ENCODE results near the gene KAZALD1.
A peak's percentile ranks its signal among the peaks of the same experiment; 100 is the strongest.
"Not testable (repeated sequence)": the region's sequence is repeated elsewhere in the genome, so short reads cannot be mapped to it uniquely, and the experiment has no call there.

The KAZALD1 gene

GRCh38 chr10:101031796-101032636 is 29.8 kb upstream of the KAZALD1 start:
- peaks cover 78% of the 10 kb centered on the region for H3K27me3 ChIP-seq (ENCODE audit: insufficient read depth, low read length)

DNA sequence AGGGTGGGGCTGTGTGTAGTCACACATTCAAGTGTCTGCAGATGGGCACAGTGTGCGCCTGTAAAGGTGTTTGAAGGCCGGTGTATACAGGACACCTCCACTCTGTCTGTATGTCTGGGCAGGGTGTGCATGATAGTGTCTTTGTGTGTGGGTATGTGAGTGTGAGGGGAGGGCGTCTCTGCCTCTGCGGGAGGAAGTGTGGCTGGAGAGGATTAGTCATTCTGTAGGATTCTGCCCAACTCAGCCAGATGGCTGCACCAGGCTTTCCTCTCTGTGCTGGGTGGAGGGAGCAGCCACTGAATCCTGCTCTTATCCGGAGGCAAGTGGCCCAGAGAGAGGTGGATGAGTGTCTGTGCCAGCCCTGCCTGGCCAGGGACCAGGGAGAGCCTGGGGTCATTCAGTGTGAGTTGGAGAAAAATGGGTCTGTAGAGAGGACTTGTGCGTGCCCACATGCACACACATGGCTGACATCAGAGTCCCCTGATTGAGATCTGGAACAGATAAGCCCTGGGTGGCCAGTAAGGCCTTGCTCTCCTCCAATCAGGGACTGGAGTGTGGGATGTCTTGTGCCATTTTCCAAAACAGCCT is 29.1 kb upstream of the KAZALD1 start:
- H3K9me3 ChIP-seq (ENCODE audit: insufficient read depth, low read depth, low read length), result no peaks in the 10 kb centered on the region
- H3K36me3 ChIP-seq (ENCODE audit: insufficient read depth, low read depth, low read length), result no peaks in the 10 kb centered on the region
- peak overlapping the region; percentile 77; the same call in 1 of the 2 replicates for H3K4me3 ChIP-seq (ENCODE audit: low read length)
- peaks cover 12% of the 10 kb centered on the region for H3K4me1 ChIP-seq (ENCODE audit: insufficient read depth, low read length)
- H3K27me3 ChIP-seq (ENCODE audit: insufficient read depth, low read length), result peaks cover 84% of the 10 kb centered on the region
- no peak overlapping the region for H3K27ac ChIP-seq (ENCODE audit: low read length)
- no peak overlapping the region for H3K9ac ChIP-seq (ENCODE audit: low read depth, low read length)

More at GRCh38 chr10:101031796-101032636, 29.8 kb upstream of the KAZALD1 start:
- H3K36me3 ChIP-seq (ENCODE audit: insufficient read depth, low read depth, low read length), result no peaks in the 10 kb centered on the region
- peaks cover 12% of the 10 kb centered on the region for H3K4me1 ChIP-seq (ENCODE audit: insufficient read depth, low read length)
- H3K9me3 ChIP-seq (ENCODE audit: insufficient read depth, low read depth, low read length), result no peaks in the 10 kb centered on the region
- H3K27ac ChIP-seq (ENCODE audit: low read length), result no peak overlapping the region
- H3K4me3 ChIP-seq (ENCODE audit: low read length), result peak overlapping the region; percentile 77
- H3K9ac ChIP-seq (ENCODE audit: low read depth, low read length), result no peak overlapping the region

DNA sequence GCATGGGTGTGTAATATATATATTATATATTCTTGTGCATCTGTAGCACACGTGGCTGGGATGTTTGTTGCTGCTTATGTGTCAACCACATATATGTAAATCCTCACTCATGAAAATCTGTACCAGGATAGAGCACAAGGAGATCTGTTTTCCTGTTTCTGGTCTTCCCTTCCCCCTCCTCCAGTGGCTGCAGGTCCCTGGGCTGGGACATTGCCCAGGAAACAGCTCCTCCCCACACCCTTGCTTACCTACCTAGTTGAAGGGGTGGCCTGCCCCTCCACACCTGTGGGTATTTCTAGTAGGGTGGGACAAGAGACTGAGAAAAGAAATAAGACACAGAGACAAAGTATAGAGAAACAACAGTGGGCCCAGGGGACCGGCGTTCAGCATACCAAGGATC is 28.5 kb upstream of the KAZALD1 start:
- no peak overlapping the region for H3K27ac ChIP-seq (ENCODE audit: low read length)
- no peak overlapping the region for H3K9ac ChIP-seq (ENCODE audit: low read depth, low read length)
- H3K4me1 ChIP-seq (ENCODE audit: insufficient read depth, low read length), result peaks cover 12% of the 10 kb centered on the region
- peaks cover 84% of the 10 kb centered on the region for H3K27me3 ChIP-seq (ENCODE audit: insufficient read depth, low read length)
- H3K36me3 ChIP-seq (ENCODE audit: insufficient read depth, low read depth, low read length), result no peaks in the 10 kb centered on the region
- no peaks in the 10 kb centered on the region for H3K9me3 ChIP-seq (ENCODE audit: insufficient read depth, low read depth, low read length)
- no peak overlapping the region for H3K4me3 ChIP-seq (ENCODE audit: low read length)

DNA sequence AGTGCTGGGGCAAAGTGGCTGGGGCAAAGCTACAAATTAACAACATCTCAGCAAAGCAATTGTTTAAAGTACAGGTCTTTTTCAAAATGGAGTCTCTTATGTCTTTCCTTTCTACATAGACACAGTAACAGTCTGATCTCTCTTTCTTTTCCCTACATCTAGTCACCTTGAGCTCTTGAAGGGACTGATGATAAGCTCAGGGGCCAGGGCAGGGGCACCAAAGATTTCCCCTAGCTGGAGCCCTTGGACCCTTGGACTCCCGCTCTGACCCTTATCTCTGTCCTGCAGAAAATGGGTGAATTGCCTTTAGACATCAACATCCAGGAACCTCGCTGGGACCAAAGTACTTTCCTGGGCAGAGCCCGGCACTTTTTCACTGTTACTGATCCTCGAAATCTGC is 27.4 kb upstream of the KAZALD1 start:
- H3K4me3 ChIP-seq (ENCODE audit: low read length); H3K27ac ChIP-seq (ENCODE audit: low read length): not testable (repeated sequence)

DNA sequence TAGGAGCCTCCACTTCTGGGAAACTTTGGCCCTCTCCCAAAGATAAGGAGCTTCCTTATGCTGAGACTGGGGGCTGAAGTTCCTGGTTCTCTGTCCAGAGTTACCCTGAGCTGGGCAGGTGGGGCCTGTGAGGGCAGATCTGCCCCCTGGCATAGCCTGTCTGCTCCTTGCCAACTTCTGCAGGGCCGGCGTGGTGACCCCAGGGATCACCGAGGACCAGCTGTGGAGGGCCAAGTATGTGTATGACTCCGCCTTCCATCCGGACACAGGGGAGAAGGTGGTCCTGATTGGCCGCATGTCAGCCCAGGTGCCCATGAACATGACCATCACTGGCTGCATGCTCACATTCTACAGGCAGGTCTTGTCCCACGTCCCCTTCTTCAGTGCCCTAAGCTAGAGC is 26.5 kb upstream of the KAZALD1 start:
- H3K4me1 ChIP-seq (ENCODE audit: insufficient read depth, low read length), result peaks cover 8% of the 10 kb centered on the region
- H3K27ac ChIP-seq (ENCODE audit: low read length), result no peak overlapping the region
- peaks cover 82% of the 10 kb centered on the region for H3K27me3 ChIP-seq (ENCODE audit: insufficient read depth, low read length)
- H3K36me3 ChIP-seq (ENCODE audit: insufficient read depth, low read depth, low read length), result no peaks in the 10 kb centered on the region
- H3K9ac ChIP-seq (ENCODE audit: low read depth, low read length), result no peak overlapping the region
- H3K4me3 ChIP-seq (ENCODE audit: low read length), result no peak overlapping the region
- no peaks in the 10 kb centered on the region for H3K9me3 ChIP-seq (ENCODE audit: insufficient read depth, low read depth, low read length)

More for the DNA sequence above, 27.4 kb upstream of the KAZALD1 start:
- Histone ChIP-seq H3K4me1 (ENCODE audit: insufficient read depth, low read length) (peaks cover 12% of the 10 kb centered on the region), H3K27me3 (ENCODE audit: insufficient read depth, low read length) (peaks cover 81% of the 10 kb centered on the region)
- H3K36me3 ChIP-seq (ENCODE audit: insufficient read depth, low read depth, low read length); H3K9me3 ChIP-seq (ENCODE audit: insufficient read depth, low read depth, low read length); H3K9ac ChIP-seq (ENCODE audit: low read depth, low read length): not testable (repeated sequence)

- peaks cover 75% of the 10 kb centered on the region for H3K27me3 ChIP-seq (ENCODE audit: insufficient read depth, low read length)
Measured at GRCh38 chr10:101035916-101036702, 25.7 kb upstream of the KAZALD1 start.

GRCh38 chr10:101036726-101037125 is 25.1 kb upstream of the KAZALD1 start:
- Histone ChIP-seq H3K9ac (ENCODE audit: low read depth, low read length) (no peak overlapping the region), H3K27ac (ENCODE audit: low read length) (no peak overlapping the region), H3K27me3 (ENCODE audit: insufficient read depth, low read length) (peaks cover 69% of the 10 kb centered on the region), H3K4me3 (ENCODE audit: low read length) (no peak overlapping the region), H3K36me3 (ENCODE audit: insufficient read depth, low read depth, low read length) (no peaks in the 10 kb centered on the region), H3K9me3 (ENCODE audit: insufficient read depth, low read depth, low read length) (no peaks in the 10 kb centered on the region), H3K4me1 (ENCODE audit: insufficient read depth, low read length) (peaks cover 7% of the 10 kb centered on the region)

More at GRCh38 chr10:101035916-101036702, 25.7 kb upstream of the KAZALD1 start:
- H3K36me3 ChIP-seq (ENCODE audit: insufficient read depth, low read depth, low read length), result no peaks in the 10 kb centered on the region
- H3K4me3 ChIP-seq (ENCODE audit: low read length), result no peak overlapping the region
- H3K9me3 ChIP-seq (ENCODE audit: insufficient read depth, low read depth, low read length), result no peaks in the 10 kb centered on the region
- no peak overlapping the region for H3K27ac ChIP-seq (ENCODE audit: low read length)
- H3K4me1 ChIP-seq (ENCODE audit: insufficient read depth, low read length), result peaks cover 7% of the 10 kb centered on the region
- no peak overlapping the region for H3K9ac ChIP-seq (ENCODE audit: low read depth, low read length)

DNA sequence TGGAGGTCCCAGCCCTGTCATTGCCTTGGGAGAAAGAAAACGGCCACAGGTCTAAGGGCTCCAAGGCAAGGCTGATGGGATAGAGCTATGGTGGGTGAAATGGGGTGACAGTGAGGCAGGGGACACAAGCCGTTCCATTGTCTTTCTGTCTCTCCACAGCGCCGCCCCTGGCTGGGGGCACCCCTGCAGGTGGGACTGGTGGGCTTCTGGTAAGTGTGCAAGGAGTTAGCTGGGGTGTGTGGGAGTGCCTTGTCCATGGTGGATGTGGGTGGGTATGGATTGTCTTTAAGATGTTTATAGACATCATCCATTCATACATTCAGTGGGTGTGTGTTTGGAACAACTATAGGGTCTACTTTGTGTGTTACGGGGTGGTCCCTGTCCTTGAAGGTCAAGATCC is 23.3 kb upstream of the KAZALD1 start:
- Histone ChIP-seq H3K4me1 (ENCODE audit: insufficient read depth, low read length) (peaks cover 3% of the 10 kb centered on the region), H3K9me3 (ENCODE audit: insufficient read depth, low read depth, low read length) (no peaks in the 10 kb centered on the region), H3K9ac (ENCODE audit: low read depth, low read length) (no peak overlapping the region), H3K27ac (ENCODE audit: low read length) (no peak overlapping the region), H3K27me3 (ENCODE audit: insufficient read depth, low read length) (peaks cover 56% of the 10 kb centered on the region), H3K4me3 (ENCODE audit: low read length) (no peak overlapping the region), H3K36me3 (ENCODE audit: insufficient read depth, low read depth, low read length) (no peaks in the 10 kb centered on the region)

DNA sequence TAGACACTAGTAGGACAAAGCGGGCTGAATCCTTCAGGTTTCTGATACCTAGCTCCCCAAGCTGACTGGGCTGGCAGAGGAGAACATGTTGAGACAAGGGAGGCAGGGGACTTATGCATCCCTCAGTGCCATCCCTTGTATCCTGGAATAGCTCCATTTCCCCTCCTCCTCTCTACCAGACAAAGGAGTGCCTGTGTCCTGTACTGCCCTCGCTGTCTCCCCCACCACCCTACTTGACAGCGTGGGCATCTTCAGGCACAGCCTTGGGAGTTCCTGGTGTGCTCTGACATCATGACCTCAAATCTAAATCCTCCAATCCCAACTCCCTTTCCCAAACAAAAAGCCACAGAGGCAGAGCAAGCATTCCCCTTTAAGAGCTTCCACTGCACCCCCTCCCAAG is 21.7 kb upstream of the KAZALD1 start:
- Histone ChIP-seq H3K27ac (ENCODE audit: low read length) (no peak overlapping the region), H3K9ac (ENCODE audit: low read depth, low read length) (no peak overlapping the region), H3K9me3 (ENCODE audit: insufficient read depth, low read depth, low read length) (no peaks in the 10 kb centered on the region), H3K4me1 (ENCODE audit: insufficient read depth, low read length) (peaks cover 7% of the 10 kb centered on the region), H3K4me3 (ENCODE audit: low read length) (no peak overlapping the region), H3K36me3 (ENCODE audit: insufficient read depth, low read depth, low read length) (no peaks in the 10 kb centered on the region), H3K27me3 (ENCODE audit: insufficient read depth, low read length) (peaks cover 58% of the 10 kb centered on the region)

DNA sequence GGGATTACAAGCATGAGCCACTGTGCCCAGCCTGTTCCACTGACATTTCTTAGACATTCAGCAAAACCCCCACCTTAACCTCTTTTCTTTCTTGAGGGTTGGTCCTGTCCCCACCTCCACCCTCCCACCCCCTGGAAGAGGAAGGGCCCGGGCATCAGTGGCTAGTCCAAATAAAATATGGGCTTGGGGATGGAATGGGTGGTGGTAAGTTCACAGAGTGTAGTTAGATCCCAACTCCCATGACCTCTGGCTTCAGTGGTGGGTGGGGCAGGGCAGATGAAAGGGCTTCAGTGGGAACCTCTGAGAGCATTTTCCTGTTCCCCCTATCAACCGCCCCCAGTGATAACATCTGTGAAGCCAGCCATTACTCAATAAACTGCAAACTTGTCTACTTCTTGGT is 20.9 kb upstream of the KAZALD1 start:
- Histone ChIP-seq H3K27me3 (ENCODE audit: insufficient read depth, low read length) (peaks cover 58% of the 10 kb centered on the region), H3K9ac (ENCODE audit: low read depth, low read length) (no peak overlapping the region), H3K9me3 (ENCODE audit: insufficient read depth, low read depth, low read length) (no peaks in the 10 kb centered on the region), H3K4me1 (ENCODE audit: insufficient read depth, low read length) (peaks cover 7% of the 10 kb centered on the region), H3K36me3 (ENCODE audit: insufficient read depth, low read depth, low read length) (no peaks in the 10 kb centered on the region), H3K4me3 (ENCODE audit: low read length) (no peak overlapping the region), H3K27ac (ENCODE audit: low read length) (no peak overlapping the region)

DNA sequence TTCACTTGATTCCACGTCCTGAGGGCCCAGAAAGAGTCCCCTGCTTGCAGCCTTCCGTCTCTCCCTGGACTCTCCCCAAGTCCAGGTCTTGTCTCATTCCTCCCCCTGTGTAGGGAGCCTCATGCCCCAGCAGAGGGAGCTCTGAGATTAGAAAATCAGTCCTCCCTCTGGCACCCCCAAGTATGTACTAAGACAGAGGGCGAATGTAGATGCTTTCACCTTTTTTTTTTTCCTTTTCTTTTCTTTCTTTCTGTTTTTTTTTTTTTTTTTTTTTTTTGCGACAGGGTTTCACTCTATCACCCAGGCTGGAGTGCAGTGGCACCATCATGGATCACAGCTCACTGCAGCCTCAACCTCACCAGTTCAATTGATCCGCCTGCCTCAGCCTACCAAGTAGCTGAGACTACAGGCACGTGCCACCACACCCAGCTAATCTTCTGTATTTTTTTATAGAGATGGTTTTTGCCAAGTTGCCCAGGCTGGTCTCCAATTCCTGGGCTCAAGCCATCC is 20.5 kb upstream of the KAZALD1 start:
- Histone ChIP-seq H3K36me3 (ENCODE audit: insufficient read depth, low read depth, low read length) (no peaks in the 10 kb centered on the region), H3K27ac (ENCODE audit: low read length) (no peak overlapping the region), H3K9ac (ENCODE audit: low read depth, low read length) (no peak overlapping the region), H3K9me3 (ENCODE audit: insufficient read depth, low read depth, low read length) (no peaks in the 10 kb centered on the region), H3K27me3 (ENCODE audit: insufficient read depth, low read length) (peaks cover 58% of the 10 kb centered on the region), H3K4me1 (ENCODE audit: insufficient read depth, low read length) (peaks cover 7% of the 10 kb centered on the region), H3K4me3 (ENCODE audit: low read length) (no peak overlapping the region)

Data from iPS-20b (cell line).